Astrocyte (in vitro differentiated cells and primary cell): ENCODE results near the gene SGPL1. TPM values are rescaled to one million over a fixed set of nuclear protein-coding genes. Genes with fewer than 3 reads are reported as not detected.

Source experiments
- DNase-seq: peaks from one replicate; pipeline ENCODE4 v3.0.0-alpha.2; 2010; ENCODE audit warnings: low read depth
- FAIRE-seq: peaks from 2 replicates; lab custom pipeline; 2011; peaks lifted over from hg19 to GRCh38; lab: Jason Lieb, UNC
- H2AFZ ChIP-seq: 2 replicates; pipeline ENCODE4 v1.6.0; 2012; ENCODE audit warnings: low read depth, low read length, inconsistent platforms
- H3K27ac ChIP-seq: 2 replicates; pipeline ENCODE4 v1.5.1; 2011; ENCODE audit warnings: low read depth, low read length, inconsistent platforms
- H3K27me3 ChIP-seq: 2 replicates; pipeline ENCODE4 v1.6.0; 2011; ENCODE audit warnings: low read length, inconsistent platforms; ENCODE audit not compliant: insufficient read depth
- H3K36me3 ChIP-seq: 2 replicates; pipeline ENCODE4 v1.5.1; 2011; ENCODE audit warnings: low read length, inconsistent platforms; ENCODE audit not compliant: insufficient read depth
- H3K4me1 ChIP-seq: 2 replicates; pipeline ENCODE4 v1.5.1; 2011; ENCODE audit warnings: low read length, inconsistent platforms; ENCODE audit not compliant: insufficient read depth
- H3K4me2 ChIP-seq: 2 replicates; pipeline ENCODE4 v1.6.0; 2012; ENCODE audit warnings: low read length, inconsistent platforms
- H3K4me3 ChIP-seq: 2 replicates; pipeline ENCODE4 v1.5.1; 2011; ENCODE audit warnings: low read depth, mild to moderate bottlenecking, low read length, inconsistent platforms; ENCODE audit not compliant: insufficient read depth
- H3K79me2 ChIP-seq: 2 replicates; pipeline ENCODE4 v1.6.0; 2012; ENCODE audit warnings: mild to moderate bottlenecking, low read length, inconsistent platforms; ENCODE audit not compliant: insufficient read depth
- H3K9ac ChIP-seq: 2 replicates; pipeline ENCODE4 v1.6.0; 2012; ENCODE audit warnings: mild to moderate bottlenecking, low read length, inconsistent platforms
- H3K9me3 ChIP-seq: 2 replicates; pipeline ENCODE4 v1.5.1; 2012; ENCODE audit warnings: low read depth, mild to moderate bottlenecking, low read length, inconsistent platforms; ENCODE audit not compliant: insufficient read depth
- H4K20me1 ChIP-seq: 2 replicates; pipeline ENCODE4 v1.6.0; 2012; ENCODE audit warnings: low read length, inconsistent platforms; ENCODE audit not compliant: insufficient read depth
- H3K27ac Mint-ChIP-seq: one replicate; pipeline ENCODE4 v1.8.0; 2021; ENCODE audit warnings: mild to moderate bottlenecking, mixed read lengths; ENCODE audit not compliant: unreplicated experiment
- H3K27me3 Mint-ChIP-seq: one replicate; pipeline ENCODE4 v1.8.0; 2021; ENCODE audit warnings: low read depth, mixed read lengths; ENCODE audit not compliant: unreplicated experiment
- H3K36me3 Mint-ChIP-seq: one replicate; pipeline ENCODE4 v1.8.0; 2021; ENCODE audit warnings: low read depth, mixed read lengths; ENCODE audit not compliant: unreplicated experiment
- H3K4me1 Mint-ChIP-seq: one replicate; pipeline ENCODE4 v1.8.0; 2021; ENCODE audit warnings: low read depth, mixed read lengths; ENCODE audit not compliant: unreplicated experiment
- H3K4me3 Mint-ChIP-seq: one replicate; pipeline ENCODE4 v1.8.0; 2021; ENCODE audit warnings: mild to moderate bottlenecking, moderate library complexity, mixed read lengths; ENCODE audit not compliant: unreplicated experiment
- H3K9me3 Mint-ChIP-seq: one replicate; pipeline ENCODE4 v1.8.0; 2021; ENCODE audit warnings: mild to moderate bottlenecking, mixed read lengths; ENCODE audit not compliant: unreplicated experiment
- EZH2 ChIP-seq: IDR thresholded peaks from 2 replicates; pipeline ENCODE4 v1.6.1; 2012; ENCODE audit warnings: mild to moderate bottlenecking, low read length, inconsistent platforms; ENCODE audit not compliant: insufficient read depth
- total RNA-seq: library from RNA; stranded (reverse); gene quantifications from 2 replicates; pipeline ENCODE4 v1.2.1, GENCODE V29; 2021
- TF ChIP-seq, protein P1 (sequence below): IDR thresholded peaks from 2 replicates; pipeline ENCODE4 v1.5.1; 2011; ENCODE audit warnings: low read depth, mild to moderate bottlenecking, inconsistent platforms, low read length, moderate library complexity; ENCODE audit not compliant: insufficient read depth

The SGPL1 gene
- total RNA-seq, 1 donor from 2014 or later, result 101 TPM

DNA sequence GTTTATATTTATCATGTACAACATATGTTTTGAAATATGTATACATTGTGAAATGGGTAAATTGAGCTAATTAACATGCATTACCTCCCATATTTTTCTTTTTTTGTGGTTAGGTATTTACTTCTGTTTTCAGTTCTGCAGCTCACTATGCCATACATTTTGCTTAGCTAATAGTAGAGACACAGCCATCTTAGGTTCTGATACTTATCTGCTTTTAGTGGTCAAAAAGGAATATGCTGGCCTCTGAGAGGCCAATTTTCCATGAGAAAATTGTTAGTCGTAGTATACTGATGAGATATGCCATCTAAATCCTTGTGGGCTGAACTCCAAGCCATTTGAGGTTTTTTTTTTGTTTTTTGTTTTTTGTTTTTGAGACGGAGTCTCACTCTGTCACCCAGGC is 31.0 kb downstream of the SGPL1 start:
- peak; percentile 52 for DNase-seq
- Histone ChIP-seq H3K79me2 (peaks cover 29% of the 10 kb centered on the region), H3K9me3 (no peaks in the 10 kb centered on the region), H2AFZ (no peak overlapping the region), H3K27me3 (no peaks in the 10 kb centered on the region), H3K9ac (no peak overlapping the region), H3K36me3 (peaks cover 14% of the 10 kb centered on the region), H3K4me2 (no peak overlapping the region), H4K20me1 (no peaks in the 10 kb centered on the region), H3K4me3 (no peak overlapping the region), H3K27ac (no peak overlapping the region), H3K4me1 (peaks cover 14% of the 10 kb centered on the region)
- Mint-ChIP-seq H3K4me1 (peaks cover 41% of the 10 kb centered on the region), H3K4me3 (no peak overlapping the region), H3K27ac (no peak overlapping the region), H3K36me3 (peaks cover 28% of the 10 kb centered on the region), H3K27me3 (no peaks in the 10 kb centered on the region), H3K9me3 (no peaks in the 10 kb centered on the region)
- TF ChIP-seq EZH2, result no peak
- TF ChIP-seq, protein P1, sequence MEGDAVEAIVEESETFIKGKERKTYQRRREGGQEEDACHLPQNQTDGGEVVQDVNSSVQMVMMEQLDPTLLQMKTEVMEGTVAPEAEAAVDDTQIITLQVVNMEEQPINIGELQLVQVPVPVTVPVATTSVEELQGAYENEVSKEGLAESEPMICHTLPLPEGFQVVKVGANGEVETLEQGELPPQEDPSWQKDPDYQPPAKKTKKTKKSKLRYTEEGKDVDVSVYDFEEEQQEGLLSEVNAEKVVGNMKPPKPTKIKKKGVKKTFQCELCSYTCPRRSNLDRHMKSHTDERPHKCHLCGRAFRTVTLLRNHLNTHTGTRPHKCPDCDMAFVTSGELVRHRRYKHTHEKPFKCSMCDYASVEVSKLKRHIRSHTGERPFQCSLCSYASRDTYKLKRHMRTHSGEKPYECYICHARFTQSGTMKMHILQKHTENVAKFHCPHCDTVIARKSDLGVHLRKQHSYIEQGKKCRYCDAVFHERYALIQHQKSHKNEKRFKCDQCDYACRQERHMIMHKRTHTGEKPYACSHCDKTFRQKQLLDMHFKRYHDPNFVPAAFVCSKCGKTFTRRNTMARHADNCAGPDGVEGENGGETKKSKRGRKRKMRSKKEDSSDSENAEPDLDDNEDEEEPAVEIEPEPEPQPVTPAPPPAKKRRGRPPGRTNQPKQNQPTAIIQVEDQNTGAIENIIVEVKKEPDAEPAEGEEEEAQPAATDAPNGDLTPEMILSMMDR, result no peak
- no peak for FAIRE-seq

DNA sequence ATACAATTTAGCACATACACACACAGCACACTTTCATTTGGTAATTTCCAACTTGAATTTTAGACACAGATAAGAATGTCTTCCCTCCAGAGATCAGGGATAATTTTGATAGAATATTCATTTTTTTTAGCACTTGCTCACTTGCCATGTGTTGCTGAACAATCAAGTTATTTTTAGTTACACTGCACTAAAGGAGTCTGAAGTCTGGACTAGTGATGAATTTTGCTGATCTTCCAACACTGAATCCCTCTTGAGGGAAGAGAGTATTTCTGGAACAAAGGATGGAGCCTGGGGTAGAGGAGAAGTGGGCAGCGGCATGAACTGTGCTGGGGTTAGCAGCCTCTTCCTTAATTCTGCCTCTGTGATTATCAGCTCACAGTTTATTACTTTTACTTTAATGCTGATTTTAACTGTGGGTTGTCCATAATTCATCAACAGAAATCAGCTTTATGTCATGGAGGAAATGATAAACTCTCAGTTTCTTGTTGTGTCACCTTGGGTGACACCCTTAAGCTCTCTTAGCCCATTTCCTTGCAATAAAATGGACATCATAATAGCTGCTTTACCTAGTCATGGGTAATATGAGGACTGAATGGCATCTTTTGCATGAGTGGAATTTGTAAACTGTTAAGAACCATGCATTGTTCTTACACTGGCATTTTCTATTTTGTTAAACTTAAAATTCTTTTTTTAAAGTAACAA is 32.1 kb downstream of the SGPL1 start:
- Mint-ChIP-seq H3K9me3 (no peaks in the 10 kb centered on the region), H3K36me3 (peaks cover 25% of the 10 kb centered on the region), H3K4me3 (peak overlapping the region; percentile 47), H3K27ac (peak overlapping the region; percentile 76), H3K27me3 (no peaks in the 10 kb centered on the region), H3K4me1 (peaks cover 42% of the 10 kb centered on the region)
- peak; percentile 39 for FAIRE-seq
- no peaks in the 10 kb centered on the region for H3K27me3 ChIP-seq
- H3K4me2 ChIP-seq, result no peak overlapping the region
- peaks cover 14% of the 10 kb centered on the region for H3K4me1 ChIP-seq
- peak; percentile 55 for DNase-seq
- peak overlapping the region; percentile 18 for H3K27ac ChIP-seq
- no peak overlapping the region for H3K4me3 ChIP-seq
- H3K36me3 ChIP-seq, result peaks cover 14% of the 10 kb centered on the region
- peaks cover 24% of the 10 kb centered on the region for H3K79me2 ChIP-seq
- no peak overlapping the region for H3K9ac ChIP-seq
- no peak overlapping the region for H2AFZ ChIP-seq
- TF ChIP-seq, protein P1, result no peak
- TF ChIP-seq EZH2, result no peak
- no peaks in the 10 kb centered on the region for H3K9me3 ChIP-seq
- no peaks in the 10 kb centered on the region for H4K20me1 ChIP-seq

DNA sequence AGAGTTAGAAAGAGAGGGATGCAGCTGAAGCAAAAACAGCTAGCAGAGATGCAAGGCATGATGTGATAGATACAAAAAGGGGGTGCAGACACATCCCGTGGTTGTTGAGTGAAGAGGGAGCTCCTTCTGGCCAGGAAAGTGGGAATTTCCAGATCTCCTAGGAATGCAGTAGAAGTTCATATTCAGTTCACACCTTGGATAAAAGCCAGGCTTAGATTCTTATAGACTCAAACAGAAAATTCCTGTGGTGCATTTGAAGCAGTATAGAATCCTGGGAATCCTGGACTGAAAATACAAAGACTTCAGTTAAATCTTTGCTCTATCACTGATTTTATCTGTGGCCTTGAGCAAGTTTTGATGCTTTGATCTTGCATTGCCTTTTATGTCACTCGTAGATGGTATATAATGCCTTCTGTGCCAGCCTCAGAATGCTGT is 33.9 kb downstream of the SGPL1 start:
- Histone ChIP-seq H3K27ac (peak overlapping the region; percentile 75), H2AFZ (no peak overlapping the region), H3K4me3 (peak overlapping the region; percentile 20), H3K36me3 (peaks cover 23% of the 10 kb centered on the region), H3K79me2 (peaks cover 6% of the 10 kb centered on the region), H3K9ac (peak overlapping the region; percentile 39), H3K4me2 (peak overlapping the region; percentile 67), H3K9me3 (no peaks in the 10 kb centered on the region), H3K4me1 (peaks cover 14% of the 10 kb centered on the region), H3K27me3 (no peaks in the 10 kb centered on the region), H4K20me1 (no peaks in the 10 kb centered on the region)
- Mint-ChIP-seq H3K9me3 (no peaks in the 10 kb centered on the region), H3K27me3 (no peaks in the 10 kb centered on the region), H3K4me1 (peaks cover 53% of the 10 kb centered on the region), H3K36me3 (peaks cover 26% of the 10 kb centered on the region), H3K4me3 (peak overlapping the region; percentile 5), H3K27ac (peak overlapping the region; percentile 55)
- TF ChIP-seq, protein P1, result no peak
- TF ChIP-seq EZH2, result no peak
- peak; percentile 97 for DNase-seq
- peak; percentile 26 for FAIRE-seq
